Measurements from ENCODE around the gene PPP1R9A.

PPP1R9A gene

GRCh38 chr7:95046494-95047240 is 139.3 kb downstream of the PPP1R9A start:
- no peak for ATAC-seq (replicated peaks)
- H3K9me3 Mint-ChIP-seq: no peaks in the 10 kb centered on the region
- DNase-seq: no peak
- H3K4me3 Mint-ChIP-seq: no peak overlapping the region
- H3K36me3 Mint-ChIP-seq (ENCODE audit: insufficient read depth): no peaks in the 10 kb centered on the region
- H3K4me1 Mint-ChIP-seq (ENCODE audit: low read depth in 2 of 2): no peaks in the 10 kb centered on the region
- no peaks in the 10 kb centered on the region for H3K27me3 Mint-ChIP-seq
- H3K27ac Mint-ChIP-seq: no peak overlapping the region

DNA sequence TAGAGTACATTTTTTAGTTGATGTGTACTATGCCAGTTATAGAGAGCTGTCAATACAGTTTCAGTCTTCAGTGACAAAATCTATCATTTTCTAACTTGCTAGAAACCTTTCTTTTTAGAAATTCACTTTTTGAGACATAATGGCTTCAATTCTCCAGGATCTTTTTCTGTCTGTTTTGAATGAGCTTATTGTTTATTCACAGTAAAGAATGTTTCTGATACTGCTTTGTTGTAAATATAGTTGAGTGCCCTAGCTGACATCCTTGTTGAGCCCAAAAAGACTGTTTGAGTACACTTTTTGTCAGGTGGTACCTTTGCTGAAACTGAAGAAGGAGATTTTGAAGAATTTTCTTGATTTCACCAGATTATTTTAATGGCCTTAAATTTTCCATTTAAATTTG is 139.9 kb downstream of the PPP1R9A start:
- no peak overlapping the region for H3K27ac Mint-ChIP-seq
- ATAC-seq (replicated peaks): no peak

GRCh38 chr7:95052566-95053094 is 145.2 kb downstream of the PPP1R9A start:
- Mint-ChIP-seq H3K27ac (no peak overlapping the region), H3K4me1 (ENCODE audit: low read depth in 2 of 2) (no peaks in the 10 kb centered on the region), H3K36me3 (ENCODE audit: insufficient read depth) (no peaks in the 10 kb centered on the region), H3K9me3 (no peaks in the 10 kb centered on the region), H3K27me3 (no peaks in the 10 kb centered on the region), H3K4me3 (no peak overlapping the region)
- DNase-seq (no peak), ATAC-seq (replicated peaks) (no peak)

More for the DNA sequence above, 139.9 kb downstream of the PPP1R9A start:
- Mint-ChIP-seq H3K4me3 (no peak overlapping the region), H3K9me3 (no peaks in the 10 kb centered on the region), H3K36me3 (ENCODE audit: insufficient read depth) (no peaks in the 10 kb centered on the region), H3K4me1 (ENCODE audit: low read depth in 2 of 2) (no peaks in the 10 kb centered on the region), H3K27me3 (no peaks in the 10 kb centered on the region)
- DNase-seq: no peak

GRCh38 chr7:95054386-95054785 is 147.0 kb downstream of the PPP1R9A start:
- ATAC-seq (replicated peaks) (no peak), DNase-seq (no peak)
- Mint-ChIP-seq H3K27ac (no peak overlapping the region), H3K4me3 (no peak overlapping the region), H3K9me3 (no peaks in the 10 kb centered on the region), H3K36me3 (ENCODE audit: insufficient read depth) (no peaks in the 10 kb centered on the region), H3K4me1 (ENCODE audit: low read depth in 2 of 2) (no peaks in the 10 kb centered on the region), H3K27me3 (no peaks in the 10 kb centered on the region)

DNA sequence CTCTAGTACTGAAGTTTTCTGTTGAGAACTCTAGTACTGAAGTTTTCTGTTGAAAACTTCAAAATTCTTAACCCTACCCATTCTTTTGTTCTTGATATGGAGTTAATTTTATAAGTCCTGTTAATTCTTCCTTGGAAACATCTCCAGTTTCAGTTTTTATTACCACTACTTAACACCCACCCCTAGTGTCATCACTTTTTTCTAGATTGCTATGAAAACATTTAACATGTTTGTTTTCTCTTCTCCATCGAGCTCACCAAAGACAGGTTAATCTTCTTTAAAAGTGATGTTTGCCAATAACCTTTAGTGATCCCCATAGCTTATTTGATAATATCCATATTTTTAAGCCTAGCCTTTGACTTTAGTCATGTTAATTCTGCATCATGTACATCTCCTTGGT is 147.9 kb downstream of the PPP1R9A start:
- Mint-ChIP-seq H3K4me1 (ENCODE audit: low read depth in 2 of 2) (no peaks in the 10 kb centered on the region), H3K36me3 (ENCODE audit: insufficient read depth) (no peaks in the 10 kb centered on the region), H3K9me3 (no peaks in the 10 kb centered on the region), H3K27ac (no peak overlapping the region), H3K4me3 (no peak overlapping the region), H3K27me3 (no peaks in the 10 kb centered on the region)
- DNase-seq (no peak), ATAC-seq (replicated peaks) (no peak)

- H3K4me1 Mint-ChIP-seq (ENCODE audit: low read depth in 2 of 2): no peaks in the 10 kb centered on the region
- ATAC-seq (replicated peaks): no peak
- no peak overlapping the region for H3K27ac Mint-ChIP-seq
- H3K27me3 Mint-ChIP-seq: no peaks in the 10 kb centered on the region
- H3K36me3 Mint-ChIP-seq (ENCODE audit: insufficient read depth): no peaks in the 10 kb centered on the region
- no peaks in the 10 kb centered on the region for H3K9me3 Mint-ChIP-seq
- no peak overlapping the region for H3K4me3 Mint-ChIP-seq
- DNase-seq: no peak
Observed at GRCh38 chr7:95056107-95056739, 148.8 kb downstream of the PPP1R9A start.

GRCh38 chr7:95056901-95057300 is 149.5 kb downstream of the PPP1R9A start:
- no peaks in the 10 kb centered on the region for H3K9me3 Mint-ChIP-seq
- ATAC-seq (replicated peaks) (no peak), DNase-seq (no peak)
- no peaks in the 10 kb centered on the region for H3K36me3 Mint-ChIP-seq (ENCODE audit: insufficient read depth)
- H3K27ac Mint-ChIP-seq: no peak overlapping the region
- no peaks in the 10 kb centered on the region for H3K4me1 Mint-ChIP-seq (ENCODE audit: low read depth in 2 of 2)
- H3K27me3 Mint-ChIP-seq: no peaks in the 10 kb centered on the region
- H3K4me3 Mint-ChIP-seq: no peak overlapping the region

GRCh38 chr7:95059842-95060313 is 152.5 kb downstream of the PPP1R9A start:
- H3K4me1 Mint-ChIP-seq (ENCODE audit: low read depth in 2 of 2): no peaks in the 10 kb centered on the region
- H3K9me3 Mint-ChIP-seq: no peaks in the 10 kb centered on the region
- H3K4me3 Mint-ChIP-seq: no peak overlapping the region
- H3K36me3 Mint-ChIP-seq (ENCODE audit: insufficient read depth): no peaks in the 10 kb centered on the region
- DNase-seq (no peak), ATAC-seq (replicated peaks) (no peak)
- H3K27ac Mint-ChIP-seq: no peak overlapping the region
- H3K27me3 Mint-ChIP-seq: no peaks in the 10 kb centered on the region

- Mint-ChIP-seq H3K9me3 (no peaks in the 10 kb centered on the region), H3K36me3 (ENCODE audit: insufficient read depth) (no peaks in the 10 kb centered on the region), H3K27ac (no peak overlapping the region), H3K4me3 (no peak overlapping the region), H3K27me3 (no peaks in the 10 kb centered on the region), H3K4me1 (ENCODE audit: low read depth in 2 of 2) (no peaks in the 10 kb centered on the region)
- no peak for DNase-seq
- ATAC-seq (replicated peaks): no peak
Observed at GRCh38 chr7:95062901-95063300, 155.5 kb downstream of the PPP1R9A start.

GRCh38 chr7:95066737-95067530 is 159.5 kb downstream of the PPP1R9A start:
- no peak overlapping the region for H3K27ac Mint-ChIP-seq
- no peak overlapping the region for H3K4me3 Mint-ChIP-seq
- no peaks in the 10 kb centered on the region for H3K4me1 Mint-ChIP-seq (ENCODE audit: low read depth in 2 of 2)
- H3K9me3 Mint-ChIP-seq: no peaks in the 10 kb centered on the region
- no peaks in the 10 kb centered on the region for H3K27me3 Mint-ChIP-seq
- no peaks in the 10 kb centered on the region for H3K36me3 Mint-ChIP-seq (ENCODE audit: insufficient read depth)
- no peak for ATAC-seq (replicated peaks)
- no peak for DNase-seq

- DNase-seq: no peak
- no peaks in the 10 kb centered on the region for H3K4me1 Mint-ChIP-seq (ENCODE audit: low read depth in 2 of 2)
- no peak for ATAC-seq (replicated peaks)
- H3K27me3 Mint-ChIP-seq: no peaks in the 10 kb centered on the region
- no peak overlapping the region for H3K27ac Mint-ChIP-seq
- H3K9me3 Mint-ChIP-seq: no peaks in the 10 kb centered on the region
- H3K4me3 Mint-ChIP-seq: no peak overlapping the region
- no peaks in the 10 kb centered on the region for H3K36me3 Mint-ChIP-seq (ENCODE audit: insufficient read depth)
Observed at GRCh38 chr7:95088536-95089215, 181.3 kb downstream of the PPP1R9A start.

GRCh38 chr7:95089414-95090315 is 182.3 kb downstream of the PPP1R9A start:
- no peak overlapping the region for H3K4me3 Mint-ChIP-seq
- H3K9me3 Mint-ChIP-seq: no peaks in the 10 kb centered on the region
- DNase-seq (no peak), ATAC-seq (replicated peaks) (no peak)
- H3K27ac Mint-ChIP-seq: no peak overlapping the region
- no peaks in the 10 kb centered on the region for H3K27me3 Mint-ChIP-seq
- H3K4me1 Mint-ChIP-seq (ENCODE audit: low read depth in 2 of 2): no peaks in the 10 kb centered on the region
- H3K36me3 Mint-ChIP-seq (ENCODE audit: insufficient read depth): no peaks in the 10 kb centered on the region
